Measurements from ENCODE around the gene TMEM140.
"Not testable (repeated sequence)": the region's sequence is repeated elsewhere in the genome, so short reads cannot be mapped to it uniquely, and the experiment has no call there.

The TMEM140 gene

GRCh38 chr7:135121868-135122267, 26.0 kb upstream of the TMEM140 start:
- H3F3A ChIP-seq (ENCODE audit: insufficient read depth, low read length), result no peaks in the 10 kb centered on the region
- no peaks in the 10 kb centered on the region for H3K4me1 ChIP-seq (ENCODE audit: low read length)
- no peaks in the 10 kb centered on the region for H3K27me3 ChIP-seq (replicated peaks; ENCODE audit: insufficient read depth, low read length)
- TF ChIP-seq CTCF (IDR thresholded peaks at IDR 0.05; ENCODE audit: low read length) (no peak), EZH2 (optimal IDR thresholded peaks at IDR 0.05; ENCODE audit: low read depth, low read length) (no peak), EZH2phosphoT487 (IDR thresholded peaks at IDR 0.05; ENCODE audit: low read length) (no peak)
- H3K79me2 ChIP-seq (ENCODE audit: low read length), result no peaks in the 10 kb centered on the region
- no peak overlapping the region for H2AFZ ChIP-seq (ENCODE audit: low read length)
- DNase-seq, result no peak
- H3K9me3 ChIP-seq (replicated peaks; ENCODE audit: insufficient read depth, low read length), result no peaks in the 10 kb centered on the region
- no peaks in the 10 kb centered on the region for H4K20me1 ChIP-seq (ENCODE audit: insufficient read depth, low read length)
- H3K9ac ChIP-seq (ENCODE audit: low read length), result no peak overlapping the region
- H3K9me2 ChIP-seq (replicated peaks; ENCODE audit: insufficient read depth, low read length), result no peaks in the 10 kb centered on the region
- no peak overlapping the region for H3K4me2 ChIP-seq (ENCODE audit: low read depth, low read length)
- no peaks in the 10 kb centered on the region for H3K36me3 ChIP-seq (replicated peaks; ENCODE audit: insufficient read depth, low read length)
- H3K4me3 ChIP-seq (ENCODE audit: low read length), result no peak overlapping the region
- no peak overlapping the region for H3K27ac ChIP-seq (ENCODE audit: low read length)

GRCh38 chr7:135124631-135125030, 23.2 kb upstream of the TMEM140 start:
- not testable (repeated sequence) for H3K9me2 ChIP-seq (replicated peaks; ENCODE audit: insufficient read depth, low read length); H3K4me2 ChIP-seq (ENCODE audit: low read depth, low read length); H3K36me3 ChIP-seq (replicated peaks; ENCODE audit: insufficient read depth, low read length); DNase-seq; H3K9ac ChIP-seq (ENCODE audit: low read length); H3K4me1 ChIP-seq (ENCODE audit: low read length); H3K79me2 ChIP-seq (ENCODE audit: low read length); H3K4me3 ChIP-seq (ENCODE audit: low read length); H2AFZ ChIP-seq (ENCODE audit: low read length); H3K9me3 ChIP-seq (replicated peaks; ENCODE audit: insufficient read depth, low read length); H3F3A ChIP-seq (ENCODE audit: insufficient read depth, low read length); H3K27me3 ChIP-seq (replicated peaks; ENCODE audit: insufficient read depth, low read length); H3K27ac ChIP-seq (ENCODE audit: low read length); H4K20me1 ChIP-seq (ENCODE audit: insufficient read depth, low read length)

GRCh38 chr7:135128931-135129330, 18.9 kb upstream of the TMEM140 start:
- H3K9ac ChIP-seq (ENCODE audit: low read length), result no peak overlapping the region
- no peaks in the 10 kb centered on the region for H4K20me1 ChIP-seq (ENCODE audit: insufficient read depth, low read length)
- H3K4me2 ChIP-seq (ENCODE audit: low read depth, low read length), result no peak overlapping the region
- DNase-seq, result no peak
- H3K27me3 ChIP-seq (replicated peaks; ENCODE audit: insufficient read depth, low read length), result no peaks in the 10 kb centered on the region
- no peak overlapping the region for H3K4me3 ChIP-seq (ENCODE audit: low read length)
- H3K27ac ChIP-seq (ENCODE audit: low read length), result no peak overlapping the region
- no peaks in the 10 kb centered on the region for H3K9me2 ChIP-seq (replicated peaks; ENCODE audit: insufficient read depth, low read length)
- no peaks in the 10 kb centered on the region for H3K4me1 ChIP-seq (ENCODE audit: low read length)
- H3K36me3 ChIP-seq (replicated peaks; ENCODE audit: insufficient read depth, low read length), result no peaks in the 10 kb centered on the region
- no peaks in the 10 kb centered on the region for H3K9me3 ChIP-seq (replicated peaks; ENCODE audit: insufficient read depth, low read length)
- no peaks in the 10 kb centered on the region for H3K79me2 ChIP-seq (ENCODE audit: low read length)
- TF ChIP-seq EZH2 (optimal IDR thresholded peaks at IDR 0.05; ENCODE audit: low read depth, low read length) (no peak), EZH2phosphoT487 (IDR thresholded peaks at IDR 0.05; ENCODE audit: low read length) (no peak), CTCF (IDR thresholded peaks at IDR 0.05; ENCODE audit: low read length) (no peak)
- H2AFZ ChIP-seq (ENCODE audit: low read length), result no peak overlapping the region
- no peaks in the 10 kb centered on the region for H3F3A ChIP-seq (ENCODE audit: insufficient read depth, low read length)

GRCh38 chr7:135129579-135129978, 18.3 kb upstream of the TMEM140 start:
- no peak overlapping the region for H3K27ac ChIP-seq (ENCODE audit: low read length)
- TF ChIP-seq EZH2 (optimal IDR thresholded peaks at IDR 0.05; ENCODE audit: low read depth, low read length) (no peak), CTCF (IDR thresholded peaks at IDR 0.05; ENCODE audit: low read length) (no peak)
- H3K9me2 ChIP-seq (replicated peaks; ENCODE audit: insufficient read depth, low read length), result no peaks in the 10 kb centered on the region
- H3K4me2 ChIP-seq (ENCODE audit: low read depth, low read length), result no peak overlapping the region
- no peak overlapping the region for H3K9ac ChIP-seq (ENCODE audit: low read length)
- no peaks in the 10 kb centered on the region for H3F3A ChIP-seq (ENCODE audit: insufficient read depth, low read length)
- DNase-seq, result no peak
- H3K4me3 ChIP-seq (ENCODE audit: low read length), result no peak overlapping the region
- no peaks in the 10 kb centered on the region for H3K27me3 ChIP-seq (replicated peaks; ENCODE audit: insufficient read depth, low read length)
- H3K4me1 ChIP-seq (ENCODE audit: low read length), result no peaks in the 10 kb centered on the region
- no peaks in the 10 kb centered on the region for H3K36me3 ChIP-seq (replicated peaks; ENCODE audit: insufficient read depth, low read length)
- H3K9me3 ChIP-seq (replicated peaks; ENCODE audit: insufficient read depth, low read length), result no peaks in the 10 kb centered on the region
- no peaks in the 10 kb centered on the region for H3K79me2 ChIP-seq (ENCODE audit: low read length)
- H4K20me1 ChIP-seq (ENCODE audit: insufficient read depth, low read length), result no peaks in the 10 kb centered on the region
- no peak overlapping the region for H2AFZ ChIP-seq (ENCODE audit: low read length)

All from MM.1S (cell line).